GM12878 (cell line): Measurements from ENCODE around the gene SAMSN1.

ENCODE experiments used
- CTCF ChIP-seq, 3 experiments: IDR thresholded peaks in 2 of 3; conservative IDR thresholded peaks in 1 of 3; 2 replicates each; pipeline ENCODE4 v1.5.1; 2011; ENCODE audit warnings: low read depth in 3 of 3, low read length in 3 of 3, mild to moderate bottlenecking in 3 of 3, control low read depth in 2 of 3, moderate library complexity in 2 of 3, inconsistent platforms in 1 of 3, mixed read lengths in 1 of 3; ENCODE audit not compliant: control insufficient read depth in 2 of 3, insufficient read depth in 1 of 3; ENCODE audit errors: extremely low read depth in 1 of 3
- HCFC1 ChIP-seq: fragments of 150-350 bp; IDR thresholded peaks from 2 replicates; pipeline ENCODE4 v1.6.1; 2014; ENCODE audit warnings: low read length
- POLR2A ChIP-seq: IDR thresholded peaks from 2 replicates; pipeline ENCODE4 v1.6.1; 2011; ENCODE audit warnings: low read depth, mild to moderate bottlenecking, low read length
- SMC3 ChIP-seq: IDR thresholded peaks from 2 replicates; pipeline ENCODE4 v1.6.1; 2011; ENCODE audit warnings: low read length, improper control_type of control experiment, borderline replicate concordance
- SP1 ChIP-seq: IDR thresholded peaks from one replicate; pipeline ENCODE4 v1.6.1; 2011; ENCODE audit warnings: low read depth, low read length

DNA sequence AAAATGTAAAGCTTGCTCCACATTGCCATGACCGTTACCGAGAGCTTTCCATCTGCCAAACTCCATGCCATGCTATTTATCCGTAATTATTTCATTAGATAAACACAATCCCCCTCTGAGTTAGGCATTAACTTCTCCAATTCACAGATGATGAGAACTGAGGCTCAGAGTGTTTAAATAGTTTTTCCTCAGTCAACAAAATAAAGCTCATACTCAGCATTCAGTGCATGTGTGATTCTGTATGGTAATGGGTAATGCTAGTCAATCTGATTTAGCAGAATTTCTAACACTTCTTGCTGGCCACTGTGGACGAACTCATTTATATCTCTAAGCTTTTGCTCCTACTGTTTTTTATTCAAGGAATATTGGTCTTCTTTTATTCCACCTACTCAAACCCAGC, 17.3 kb downstream of the SAMSN1 start:
- TF ChIP-seq SMC3 (no peak), CTCF (IDR thresholded peaks at IDR 0.05 in 2 of 3, conservative IDR thresholded peaks at IDR 0.05 in 1 of 3; ENCODE audit: control insufficient read depth in 2 of 3, extremely low read depth in 1 of 3, insufficient read depth in 1 of 3, low read depth in 3 of 3, low read length in 3 of 3) (no peak), HCFC1 (no peak), SP1 (no peak), POLR2A (no peak)
